ENCODE data around the gene ZNF556. TPM values are rescaled to one million over a fixed set of nuclear protein-coding genes. Genes with fewer than 3 reads are reported as not detected.

ZNF556 gene
- total RNA-seq, 1 donor from 2014 or later, result not detected

- DNase-seq (ENCODE audit: low spot score), result no peak
- Mint-ChIP-seq H3K9me3 (ENCODE audit: unreplicated experiment) (peaks cover 23% of the 10 kb centered on the region), H3K4me1 (ENCODE audit: unreplicated experiment) (peaks cover 5% of the 10 kb centered on the region), H3K27ac (ENCODE audit: unreplicated experiment) (no peak overlapping the region), H3K36me3 (ENCODE audit: low read depth, unreplicated experiment) (peaks cover 62% of the 10 kb centered on the region), H3K4me3 (ENCODE audit: unreplicated experiment) (peak overlapping the region; percentile 29), H3K27me3 (ENCODE audit: unreplicated experiment) (peaks cover 2% of the 10 kb centered on the region)
- no peak for TF ChIP-seq CTCF (IDR thresholded peaks at IDR 0.05; ENCODE audit: unreplicated experiment)
Observed at GRCh38 chr19:2846180-2846894, 20.8 kb upstream of the ZNF556 start.

- DNase-seq (ENCODE audit: low spot score), result no peak
- TF ChIP-seq CTCF (IDR thresholded peaks at IDR 0.05; ENCODE audit: unreplicated experiment), result no peak
- H3K9me3 Mint-ChIP-seq (ENCODE audit: unreplicated experiment), result peaks cover 32% of the 10 kb centered on the region
- peaks cover under 1% of the 10 kb centered on the region for H3K27me3 Mint-ChIP-seq (ENCODE audit: unreplicated experiment)
- H3K27ac Mint-ChIP-seq (ENCODE audit: unreplicated experiment), result no peak overlapping the region
- H3K36me3 Mint-ChIP-seq (ENCODE audit: low read depth, unreplicated experiment), result peaks cover 69% of the 10 kb centered on the region
- peak overlapping the region; percentile 58 for H3K4me3 Mint-ChIP-seq (ENCODE audit: unreplicated experiment)
- H3K4me1 Mint-ChIP-seq (ENCODE audit: unreplicated experiment), result peaks cover under 1% of the 10 kb centered on the region
Observed at GRCh38 chr19:2847507-2847906, 19.6 kb upstream of the ZNF556 start.

GRCh38 chr19:2848616-2849015, 18.5 kb upstream of the ZNF556 start:
- no peak for TF ChIP-seq CTCF (IDR thresholded peaks at IDR 0.05; ENCODE audit: unreplicated experiment)
- Mint-ChIP-seq H3K36me3 (ENCODE audit: low read depth, unreplicated experiment) (peaks cover 72% of the 10 kb centered on the region), H3K27me3 (ENCODE audit: unreplicated experiment) (peaks cover under 1% of the 10 kb centered on the region), H3K9me3 (ENCODE audit: unreplicated experiment) (peaks cover 42% of the 10 kb centered on the region), H3K4me3 (ENCODE audit: unreplicated experiment) (no peak overlapping the region), H3K4me1 (ENCODE audit: unreplicated experiment) (no peaks in the 10 kb centered on the region), H3K27ac (ENCODE audit: unreplicated experiment) (no peak overlapping the region)
- DNase-seq (ENCODE audit: low spot score), result no peak

- H3K27me3 Mint-ChIP-seq (ENCODE audit: unreplicated experiment), result peaks cover 4% of the 10 kb centered on the region
- H3K36me3 Mint-ChIP-seq (ENCODE audit: low read depth, unreplicated experiment), result peaks cover 79% of the 10 kb centered on the region
- no peak for DNase-seq (ENCODE audit: low spot score)
- H3K4me3 Mint-ChIP-seq (ENCODE audit: unreplicated experiment), result peak overlapping the region; percentile 35
- peaks cover 56% of the 10 kb centered on the region for H3K9me3 Mint-ChIP-seq (ENCODE audit: unreplicated experiment)
- TF ChIP-seq CTCF (IDR thresholded peaks at IDR 0.05; ENCODE audit: unreplicated experiment), result no peak
- H3K4me1 Mint-ChIP-seq (ENCODE audit: unreplicated experiment), result no peaks in the 10 kb centered on the region
- no peak overlapping the region for H3K27ac Mint-ChIP-seq (ENCODE audit: unreplicated experiment)
Observed at GRCh38 chr19:2850256-2850925, 16.7 kb upstream of the ZNF556 start.

- Mint-ChIP-seq H3K4me3 (ENCODE audit: unreplicated experiment) (peak overlapping the region; percentile 87), H3K4me1 (ENCODE audit: unreplicated experiment) (no peaks in the 10 kb centered on the region), H3K9me3 (ENCODE audit: unreplicated experiment) (peaks cover 54% of the 10 kb centered on the region), H3K36me3 (ENCODE audit: low read depth, unreplicated experiment) (peaks cover 73% of the 10 kb centered on the region), H3K27me3 (ENCODE audit: unreplicated experiment) (peaks cover 8% of the 10 kb centered on the region), H3K27ac (ENCODE audit: unreplicated experiment) (no peak overlapping the region)
- no peak for DNase-seq (ENCODE audit: low spot score)
- no peak for TF ChIP-seq CTCF (IDR thresholded peaks at IDR 0.05; ENCODE audit: unreplicated experiment)
Observed at GRCh38 chr19:2852598-2852997, 14.5 kb upstream of the ZNF556 start.

Data from endothelial cell (in vitro differentiated cells).